Ramos (cell line): Measurements from ENCODE around the gene PCYOX1L.

Experiments
- in situ Hi-C: fragments of 300-500 bp; cut with MboI; formaldehyde crosslinking; loops from one replicate; pipeline ENCODE4 v1.14.3; 2022; ENCODE audit warnings: low sequenced_read_pairs; ENCODE audit not compliant: unreplicated experiment

PCYOX1L gene

DNA sequence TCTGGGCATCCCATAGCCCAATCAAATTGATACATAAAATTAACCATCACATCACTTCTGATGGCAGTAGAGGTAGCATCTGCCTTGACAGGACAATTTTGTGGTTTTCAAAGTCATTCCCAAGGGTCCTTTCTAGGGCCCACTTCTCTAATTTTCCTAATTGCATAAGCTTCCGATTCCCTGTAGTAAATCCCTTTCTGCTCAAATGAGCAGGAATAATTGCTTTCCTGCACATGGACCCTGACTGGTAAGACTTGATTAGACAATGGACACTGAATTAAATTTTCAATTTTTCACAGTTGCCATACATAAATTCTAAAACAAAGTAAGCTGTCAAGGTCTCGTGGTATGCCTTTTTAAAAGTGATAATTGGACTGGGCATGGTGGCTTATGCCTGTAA is 43.2 kb downstream of the PCYOX1L start:
- in situ Hi-C loops, result no loop called here

GRCh38 chr5:149402291-149402690 is 44.4 kb downstream of the PCYOX1L start:
- in situ Hi-C loops, result no loop called here

GRCh38 chr5:149403923-149404745 is 46.3 kb downstream of the PCYOX1L start:
- in situ Hi-C loops, result no loop called here

DNA sequence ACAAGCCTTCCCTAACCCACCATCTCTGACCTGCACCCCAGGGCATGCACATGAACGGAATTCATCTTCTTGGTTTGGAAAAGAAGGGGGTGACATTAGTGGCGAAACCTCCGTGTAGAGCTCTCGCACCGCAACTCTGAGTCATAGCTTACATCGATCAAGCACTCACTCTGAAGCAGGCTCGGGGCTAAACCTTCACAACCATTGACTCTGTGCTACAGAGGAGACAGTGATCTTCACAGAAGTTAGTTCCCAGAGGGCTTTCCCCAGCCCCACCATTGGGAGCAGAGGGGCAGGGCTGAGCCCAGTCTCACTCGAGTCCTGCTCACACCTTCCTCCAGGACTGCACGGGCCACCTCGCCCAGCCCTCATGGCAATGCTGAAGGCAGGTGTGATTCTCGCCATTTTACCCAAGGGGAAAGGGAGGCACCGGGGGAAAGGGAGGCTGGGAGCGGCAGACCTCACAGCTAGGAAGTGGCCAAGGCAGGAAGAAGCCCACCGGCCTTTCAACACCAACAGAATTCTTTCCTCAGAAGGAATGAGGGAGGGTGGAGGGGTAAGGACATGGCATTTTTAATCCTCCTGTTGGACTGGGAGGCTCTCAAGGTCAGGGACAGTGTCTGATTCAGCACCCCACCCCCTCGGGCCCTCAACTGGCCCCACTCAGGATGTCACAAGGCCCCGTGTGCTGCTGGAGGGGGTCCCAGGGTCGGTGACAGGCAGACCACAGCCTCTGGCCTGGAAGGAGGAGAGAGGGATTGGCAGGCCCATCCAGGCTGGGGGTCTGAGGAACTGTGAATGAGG is 47.1 kb downstream of the PCYOX1L start:
- in situ Hi-C loops, result no loop called here

- in situ Hi-C loops, result no loop called here
Measured at GRCh38 chr5:149405550-149406202, 47.8 kb downstream of the PCYOX1L start.

DNA sequence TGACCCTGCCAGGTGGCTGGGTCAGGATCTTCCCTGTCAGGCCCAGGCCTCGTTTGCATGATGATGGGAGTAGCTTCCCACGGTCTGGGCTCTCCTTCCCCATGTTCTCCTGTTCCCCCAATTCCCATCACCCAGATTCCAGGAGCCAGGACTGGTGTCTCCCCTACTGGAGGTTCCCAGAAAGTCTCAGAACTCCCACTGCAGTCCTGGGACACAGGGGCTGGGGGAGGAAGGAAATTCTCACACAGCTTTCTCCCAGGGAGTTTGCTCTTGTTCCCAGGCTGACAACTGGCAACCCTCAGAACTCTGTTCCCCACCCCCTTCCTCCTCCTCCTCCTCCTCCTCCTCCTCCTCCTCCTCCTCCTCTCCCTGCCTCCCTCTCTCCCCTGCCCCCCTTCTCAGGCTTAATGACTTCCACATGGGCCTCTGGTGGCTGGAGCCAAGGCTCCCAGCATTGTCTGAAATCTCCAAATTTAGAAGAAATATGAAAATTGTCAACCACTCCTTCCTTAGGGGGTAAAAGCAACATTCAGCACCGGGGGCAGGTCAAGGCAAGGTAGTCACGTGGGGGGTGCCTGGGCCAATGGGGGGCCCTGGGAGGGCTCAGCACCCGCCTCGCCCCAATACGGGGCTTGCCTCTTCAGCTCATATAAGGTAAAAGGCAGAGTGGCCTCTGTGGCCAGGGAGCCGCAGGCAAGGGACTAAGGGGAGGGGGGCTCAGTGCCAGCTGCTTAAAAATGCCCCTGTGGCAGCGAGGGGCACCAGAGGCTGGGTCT is 48.5 kb downstream of the PCYOX1L start:
- in situ Hi-C loops, result no loop called here

- in situ Hi-C loops, result no loop called here
Measured at GRCh38 chr5:149406979-149407306, 49.1 kb downstream of the PCYOX1L start.

DNA sequence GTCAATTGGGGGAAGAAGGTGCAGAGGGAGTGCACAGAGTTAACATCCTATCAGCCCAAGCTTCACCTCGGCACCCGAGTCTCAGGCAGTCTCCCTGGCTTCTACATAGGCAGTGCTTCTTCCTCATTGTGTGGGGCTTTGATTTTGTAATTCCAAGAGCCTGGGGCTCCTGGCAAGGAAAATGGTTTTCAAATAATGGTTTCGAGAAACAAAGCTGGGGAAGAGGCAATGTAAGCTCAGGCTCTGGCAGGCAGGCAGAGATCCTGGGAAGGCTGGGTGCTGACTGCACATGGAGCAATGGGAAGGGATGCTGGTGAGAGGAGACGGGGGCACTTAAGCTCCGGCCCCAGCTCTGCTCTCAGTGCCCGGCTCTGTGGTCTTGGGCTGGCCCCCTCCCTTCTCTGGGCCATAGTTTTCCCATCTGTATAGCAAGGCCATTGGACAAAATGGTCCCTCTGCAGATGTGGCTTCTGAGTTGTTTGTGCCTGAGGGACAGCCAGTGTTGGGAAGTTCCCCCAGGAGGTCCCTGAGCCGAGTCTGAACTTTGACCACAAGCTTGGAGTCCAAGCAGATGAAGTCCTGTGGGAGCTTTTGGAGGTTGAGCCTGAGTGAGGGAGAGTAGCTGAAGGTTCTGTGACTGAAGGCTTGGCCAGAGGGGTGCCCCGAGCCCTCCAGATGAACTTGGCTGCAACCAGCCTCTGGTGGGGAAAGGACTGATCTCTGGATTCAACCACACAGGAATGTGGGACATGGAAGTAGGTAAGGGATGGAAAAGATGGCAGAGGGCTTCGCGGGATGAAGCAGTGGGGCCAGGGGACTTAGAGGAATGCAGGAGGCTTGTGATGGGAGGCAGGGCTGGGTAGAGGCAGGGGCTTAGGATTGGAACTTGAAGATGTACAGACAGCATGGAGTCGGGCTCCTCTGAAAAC is 49.7 kb downstream of the PCYOX1L start:
- in situ Hi-C loops, result no loop called here

GRCh38 chr5:149408252-149409099 is 50.6 kb downstream of the PCYOX1L start:
- in situ Hi-C loops, result no loop called here

DNA sequence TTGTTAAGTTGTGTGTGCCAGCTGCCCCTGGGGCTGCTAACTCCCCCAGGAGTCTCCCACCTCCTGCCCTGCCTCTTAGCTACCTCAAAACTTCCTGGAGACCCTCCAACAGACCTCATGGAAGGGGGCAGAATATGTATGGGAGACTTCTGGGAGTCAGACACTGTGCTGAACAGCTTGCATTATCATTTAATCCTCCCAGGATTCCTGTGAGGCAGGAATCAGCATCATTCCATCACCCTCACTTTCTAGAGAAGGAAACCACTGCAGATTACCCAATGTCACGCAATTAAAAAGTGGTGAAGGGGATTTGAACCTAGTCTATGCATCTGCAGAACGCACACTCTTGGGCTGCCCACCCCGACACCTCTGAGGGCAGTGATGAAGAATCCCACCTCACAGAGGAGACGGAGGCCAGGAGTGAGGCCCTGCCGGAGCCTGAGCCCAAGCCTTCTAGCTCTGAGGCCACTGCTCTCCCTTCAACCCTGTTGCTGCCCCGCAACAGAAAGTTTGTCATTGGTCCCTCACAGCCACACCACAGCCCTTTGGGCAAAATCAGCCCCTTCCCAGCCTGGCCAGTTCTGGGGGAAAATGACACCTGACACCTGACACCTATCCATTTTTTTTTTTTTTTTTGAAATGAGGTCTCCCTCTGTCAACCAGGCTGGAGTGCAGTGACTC is 51.6 kb downstream of the PCYOX1L start:
- in situ Hi-C loops, result no loop called here

DNA sequence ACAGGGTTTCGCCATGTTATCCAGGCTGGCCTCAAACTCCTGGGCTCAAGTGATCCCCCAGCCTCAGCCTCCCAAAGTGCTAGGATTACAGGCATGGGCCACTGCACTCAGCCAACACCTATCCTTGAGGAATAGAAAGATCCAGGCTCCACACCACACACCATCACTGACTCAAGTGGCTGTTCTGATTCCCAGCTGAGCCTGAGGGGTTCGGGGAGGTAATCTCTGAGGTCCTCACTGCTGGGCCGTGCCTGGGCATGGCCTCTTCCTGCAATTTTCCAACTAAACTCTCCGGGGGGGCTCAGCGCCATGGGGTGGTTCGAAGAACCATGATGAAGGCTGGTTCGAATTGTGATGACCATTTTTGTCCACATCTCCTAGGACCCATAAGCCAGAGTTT is 52.2 kb downstream of the PCYOX1L start:
- in situ Hi-C loops, result no loop called here

GRCh38 chr5:149410721-149411432 is 53.0 kb downstream of the PCYOX1L start:
- in situ Hi-C loops, result no loop called here

GRCh38 chr5:149411738-149412519 is 54.1 kb downstream of the PCYOX1L start:
- in situ Hi-C loops, result no loop called here

DNA sequence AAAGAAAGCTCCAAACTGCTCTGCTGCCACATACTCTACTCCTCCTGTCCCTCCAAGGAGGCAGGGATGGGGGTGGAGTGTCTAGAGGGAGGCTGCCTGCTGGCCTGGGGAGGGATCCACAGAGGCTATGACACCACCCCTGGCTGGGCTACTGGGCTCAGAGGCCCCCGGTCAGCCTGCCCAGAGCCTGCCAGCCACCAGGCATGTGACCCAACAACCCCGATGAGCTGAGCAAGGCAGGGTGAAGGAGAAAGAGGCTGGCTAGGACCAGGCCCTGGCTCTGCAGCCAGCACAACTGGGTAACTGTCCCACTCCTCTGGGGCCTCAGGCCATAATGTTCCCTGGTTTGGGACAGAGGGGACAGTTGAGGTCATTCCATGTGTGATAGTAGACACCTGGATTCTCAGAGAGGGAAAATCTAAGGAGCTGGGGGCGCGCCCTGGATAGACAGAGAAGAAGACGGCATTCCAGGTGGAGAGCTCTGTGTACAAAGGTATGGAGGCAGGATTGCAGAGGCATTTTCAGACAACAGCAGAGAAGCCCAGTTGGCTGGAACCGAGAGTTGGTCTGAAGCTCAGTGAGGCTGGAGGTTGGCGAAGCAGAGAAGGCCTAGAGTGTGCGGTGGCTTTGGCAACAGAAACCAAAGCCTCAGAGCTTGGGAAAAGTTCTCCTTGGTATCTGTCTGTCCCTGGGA is 55.1 kb downstream of the PCYOX1L start:
- in situ Hi-C loops, result no loop called here

- in situ Hi-C loops, result no loop called here
Measured at GRCh38 chr5:149413477-149414210, 55.8 kb downstream of the PCYOX1L start.
